ENCODE measurements around the gene LHPP.

The LHPP gene

GRCh38 chr10:124521429-124521871 lies 59.8 kb downstream of the LHPP start:
- peak; percentile 82 for DNase-seq (ENCODE audit: low spot score)

- DNase-seq (ENCODE audit: low spot score): no peak
Measured at GRCh38 chr10:124522131-124522932, 60.7 kb downstream of the LHPP start.

GRCh38 chr10:124522933-124523871 lies 61.6 kb downstream of the LHPP start:
- DNase-seq (ENCODE audit: low spot score): no peak

- no peak for DNase-seq (ENCODE audit: low spot score)
Measured at GRCh38 chr10:124523901-124524300, 62.3 kb downstream of the LHPP start.

- DNase-seq (ENCODE audit: low spot score): no peak
Measured at GRCh38 chr10:124524991-124525653, 63.5 kb downstream of the LHPP start.

GRCh38 chr10:124525751-124526600 lies 64.4 kb downstream of the LHPP start:
- DNase-seq (ENCODE audit: low spot score): no peak

- DNase-seq (ENCODE audit: low spot score): no peak
Measured at GRCh38 chr10:124526621-124527267, 65.1 kb downstream of the LHPP start.

- no peak for DNase-seq (ENCODE audit: low spot score)
Measured at GRCh38 chr10:124527874-124528395, 66.3 kb downstream of the LHPP start.

GRCh38 chr10:124529661-124530214 lies 68.1 kb downstream of the LHPP start:
- DNase-seq (ENCODE audit: low spot score): no peak

- peak; percentile 79 for DNase-seq (ENCODE audit: low spot score)
Measured at GRCh38 chr10:124530215-124530665, 68.6 kb downstream of the LHPP start.

GRCh38 chr10:124530816-124531215 lies 69.2 kb downstream of the LHPP start:
- DNase-seq (ENCODE audit: low spot score): no peak

GRCh38 chr10:124532106-124532641 lies 70.6 kb downstream of the LHPP start:
- DNase-seq (ENCODE audit: low spot score): no peak

- no peak for DNase-seq (ENCODE audit: low spot score)
Measured at GRCh38 chr10:124532788-124533187, 71.2 kb downstream of the LHPP start.

GRCh38 chr10:124533266-124533665 lies 71.6 kb downstream of the LHPP start:
- no peak for DNase-seq (ENCODE audit: low spot score)

GRCh38 chr10:124534231-124534798 lies 72.7 kb downstream of the LHPP start:
- DNase-seq (ENCODE audit: low spot score): no peak

GRCh38 chr10:124534826-124535601 lies 73.4 kb downstream of the LHPP start:
- DNase-seq (ENCODE audit: low spot score): no peak

- DNase-seq (ENCODE audit: low spot score): no peak
Measured at GRCh38 chr10:124535731-124536495, 74.3 kb downstream of the LHPP start.

GRCh38 chr10:124536496-124537050 lies 75.0 kb downstream of the LHPP start:
- no peak for DNase-seq (ENCODE audit: low spot score)
